Activated CD8-positive, alpha-beta memory T cell treated with anti-CD3 and anti-CD28 coated beads, Interleukin-2, amount 10 ng/mL, durations not matched to agents 7 days and 5 days (primary cell): Measurements from ENCODE around the gene CYP19A1. TPM values are rescaled to one million over a fixed set of nuclear protein-coding genes. Genes with fewer than 3 reads are reported as not detected.
"Not testable (repeated sequence)": the region's sequence is repeated elsewhere in the genome, so short reads cannot be mapped to it uniquely, and the experiment has no call there.

ENCODE experiments used
- ATAC-seq: fragments of 150-1000 bp; cut with Tn5 transposase; one replicate; pipeline ENCODE4 v1.10.0; 2021; ENCODE audit warnings: moderate library complexity
- CTCF ChIA-PET: fragments of 350-600 bp; sonication (Branson Sonifier 250); formaldehyde crosslinking; loops from one replicate; lab custom pipeline; 2021; ENCODE audit warnings: antibody characterized with exemption; lab: Charles Lee
- DNase-seq: peaks from one replicate; pipeline ENCODE4 v3.0.0-alpha.2; 2020
- H3K27ac Mint-ChIP-seq: one replicate; pipeline ENCODE4 v1.8.0; 2021; ENCODE audit warnings: mild to moderate bottlenecking, mixed read lengths
- H3K27me3 Mint-ChIP-seq: one replicate; pipeline ENCODE4 v1.8.0; 2021; ENCODE audit warnings: mixed read lengths
- H3K36me3 Mint-ChIP-seq: one replicate; pipeline ENCODE4 v1.8.0; 2021; ENCODE audit warnings: mild to moderate bottlenecking, mixed read lengths
- H3K4me1 Mint-ChIP-seq: one replicate; pipeline ENCODE4 v1.8.0; 2021; ENCODE audit warnings: mixed read lengths
- H3K4me3 Mint-ChIP-seq: one replicate; pipeline ENCODE4 v1.8.0; 2021; ENCODE audit warnings: mild to moderate bottlenecking, moderate library complexity, mixed read lengths
- H3K9me3 Mint-ChIP-seq: one replicate; pipeline ENCODE4 v1.8.0; 2022; ENCODE audit warnings: low read depth, mixed read lengths
- total RNA-seq, 2 experiments: library from RNA; stranded (reverse); gene quantifications; one replicate each; pipeline ENCODE4 v1.2.3, GENCODE V29; 2021

The CYP19A1 gene
- total RNA-seq, 2 experiments from 2014 or later = 1.0 TPM; not detected in 1

DNA sequence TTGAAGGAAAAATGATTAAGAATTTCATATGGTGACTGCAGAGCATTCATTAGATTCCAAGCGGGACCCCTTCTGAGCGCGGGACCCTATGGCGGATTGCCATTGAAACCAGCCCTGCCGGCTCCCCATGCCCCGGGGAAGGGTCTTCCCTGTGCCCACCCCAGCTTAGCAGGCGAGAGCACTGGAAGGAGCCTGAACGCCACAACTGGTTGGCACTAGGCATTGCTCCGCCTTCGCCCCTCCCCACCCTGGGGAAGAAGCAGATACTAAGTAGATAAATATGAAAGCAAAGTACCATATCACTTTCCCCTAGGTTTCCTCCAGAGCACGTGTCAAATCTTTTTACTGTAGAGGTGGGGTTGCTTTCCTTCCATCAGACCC is 70.7 kb downstream of the CYP19A1 start:
- no peak for ATAC-seq
- Mint-ChIP-seq H3K36me3 (peaks cover 2% of the 10 kb centered on the region), H3K27me3 (peaks cover 12% of the 10 kb centered on the region), H3K27ac (no peak overlapping the region), H3K4me1 (peaks cover 7% of the 10 kb centered on the region), H3K4me3 (no peak overlapping the region), H3K9me3 (no peaks in the 10 kb centered on the region)
- DNase-seq = no peak
- CTCF ChIA-PET = interaction anchor here (0.6 kb wide), 1 partner anchor 76 kb away, joined by 3 read pairs; no protein-coding TSS in a partner anchor

DNA sequence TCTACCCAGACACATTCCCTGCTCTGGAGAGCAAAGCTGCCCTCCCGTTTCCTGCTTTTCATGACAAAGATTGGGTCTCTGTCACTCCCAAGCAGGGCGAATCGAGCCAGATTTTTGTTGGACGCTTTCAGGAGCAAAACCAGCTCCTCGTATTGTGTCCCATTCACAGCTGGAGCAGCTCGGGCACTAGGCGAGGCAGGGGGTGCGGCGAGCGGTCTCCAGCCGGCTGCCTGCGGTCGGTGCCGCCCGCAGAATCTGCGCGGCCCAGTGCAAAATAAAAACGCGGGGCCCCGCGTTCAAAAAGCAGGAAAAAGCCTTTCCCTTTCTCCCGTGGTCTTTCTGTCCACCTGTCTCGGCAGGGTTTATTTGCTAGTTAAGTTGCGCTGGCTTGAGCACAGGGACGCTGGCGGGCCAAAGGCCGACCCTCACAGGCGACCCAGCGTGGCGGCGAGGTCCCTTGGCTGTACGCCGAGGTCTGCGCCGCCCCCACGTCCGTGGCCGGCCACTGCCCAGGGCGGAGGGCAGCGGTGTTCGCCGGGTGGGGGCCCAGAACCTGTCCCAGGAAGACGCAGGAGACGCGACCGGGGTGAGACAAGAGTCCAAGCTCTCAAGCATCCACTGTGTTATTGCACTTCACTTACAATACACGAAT is 71.2 kb downstream of the CYP19A1 start:
- no peaks in the 10 kb centered on the region for H3K9me3 Mint-ChIP-seq
- DNase-seq = no peak
- H3K27ac Mint-ChIP-seq = no peak overlapping the region
- H3K4me3 Mint-ChIP-seq = no peak overlapping the region
- peaks cover 7% of the 10 kb centered on the region for H3K4me1 Mint-ChIP-seq
- peaks cover 12% of the 10 kb centered on the region for H3K27me3 Mint-ChIP-seq
- H3K36me3 Mint-ChIP-seq = peaks cover 2% of the 10 kb centered on the region
- CTCF ChIA-PET = interaction anchor here (0.6 to 1.2 kb wide), 2 partner anchors 10 to 75 kb away, joined by 3 read pairs; no protein-coding TSS in a partner anchor
- ATAC-seq = no peak

DNA sequence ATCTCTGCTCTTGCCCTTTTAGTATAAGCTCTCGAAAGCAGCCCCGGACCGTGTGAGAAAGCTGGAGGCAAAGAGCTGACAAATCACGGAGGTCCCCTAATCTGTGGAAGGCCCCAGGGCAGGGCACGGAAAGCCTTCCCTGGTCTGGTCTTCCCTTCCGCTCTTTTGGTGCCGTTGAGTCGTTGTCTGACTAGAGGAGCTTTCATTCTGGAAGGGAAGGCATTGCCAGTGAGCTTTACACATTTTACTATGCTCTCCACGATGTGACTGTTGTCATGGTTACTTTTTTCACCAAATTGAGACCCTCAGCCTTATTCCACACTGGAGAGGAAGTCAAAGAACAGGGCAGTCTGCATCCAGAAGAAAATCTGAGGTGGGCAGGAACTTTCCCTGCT is 71.7 kb downstream of the CYP19A1 start:
- H3K27ac Mint-ChIP-seq = no peak overlapping the region
- DNase-seq = no peak
- no peaks in the 10 kb centered on the region for H3K9me3 Mint-ChIP-seq
- peaks cover 12% of the 10 kb centered on the region for H3K27me3 Mint-ChIP-seq
- no peak overlapping the region for H3K4me3 Mint-ChIP-seq
- CTCF ChIA-PET = interaction anchor here (1.2 to 1.3 kb wide), 2 partner anchors 10 to 74 kb away, joined by 3 to 5 read pairs; no protein-coding TSS in a partner anchor
- peaks cover 2% of the 10 kb centered on the region for H3K36me3 Mint-ChIP-seq
- ATAC-seq = no peak
- peaks cover 7% of the 10 kb centered on the region for H3K4me1 Mint-ChIP-seq

DNA sequence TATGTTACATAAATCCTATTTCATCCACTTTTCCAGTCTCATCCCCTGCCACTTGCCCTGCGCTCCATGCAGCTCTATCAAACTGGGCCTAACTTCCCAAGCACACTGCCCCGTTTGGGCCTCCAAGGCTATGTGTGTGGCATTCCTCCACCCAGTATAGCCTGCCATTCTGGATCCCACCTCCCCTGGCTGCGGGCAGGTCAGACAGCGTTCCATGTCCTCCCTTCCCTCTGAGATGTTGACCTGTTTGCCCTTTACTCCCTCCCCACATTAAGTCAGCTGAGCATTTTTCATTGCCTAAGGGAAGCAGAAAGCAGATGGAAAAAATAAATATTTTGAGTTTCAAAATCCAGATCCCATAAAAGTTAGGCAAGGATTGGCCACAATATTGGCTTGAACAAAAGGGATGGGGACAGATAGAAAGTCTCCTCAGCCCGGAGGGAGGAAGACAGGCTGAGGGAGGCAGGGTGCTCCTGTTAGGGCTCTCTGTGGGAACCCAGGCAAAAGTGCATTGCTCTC is 73.3 kb downstream of the CYP19A1 start:
- CTCF ChIA-PET = no interaction called here
- Mint-ChIP-seq H3K4me1 (peaks cover 7% of the 10 kb centered on the region), H3K4me3 (no peak overlapping the region), H3K27ac (no peak overlapping the region), H3K9me3 (peaks cover 5% of the 10 kb centered on the region), H3K27me3 (peaks cover 15% of the 10 kb centered on the region), H3K36me3 (peaks cover 2% of the 10 kb centered on the region)
- DNase-seq = no peak
- ATAC-seq = no peak

DNA sequence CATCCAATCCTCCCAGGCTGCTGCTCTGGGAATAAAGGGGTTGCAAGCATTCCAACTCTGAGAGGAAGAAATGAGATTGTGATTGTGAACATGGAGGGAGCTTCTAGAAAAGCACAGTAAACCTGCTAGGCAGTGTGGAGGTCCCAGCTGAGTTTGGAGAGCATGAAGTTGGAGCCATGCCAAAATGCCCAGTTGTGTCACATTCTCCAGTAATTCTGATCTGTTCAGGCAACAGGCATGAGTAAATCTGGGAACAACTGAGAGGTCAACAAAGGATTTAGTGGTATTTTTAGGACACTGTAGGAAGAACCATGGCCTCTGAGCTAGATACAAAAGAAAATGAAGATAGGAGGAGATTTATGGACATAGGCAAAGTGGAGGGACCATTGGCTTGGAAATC is 74.7 kb downstream of the CYP19A1 start:
- Mint-ChIP-seq H3K36me3 (peaks cover 2% of the 10 kb centered on the region), H3K4me1 (peaks cover 7% of the 10 kb centered on the region), H3K4me3 (no peak overlapping the region), H3K27ac (no peak overlapping the region), H3K9me3 (peaks cover 7% of the 10 kb centered on the region), H3K27me3 (peaks cover 15% of the 10 kb centered on the region)
- DNase-seq (no peak), ATAC-seq (no peak)
- CTCF ChIA-PET = no interaction called here

DNA sequence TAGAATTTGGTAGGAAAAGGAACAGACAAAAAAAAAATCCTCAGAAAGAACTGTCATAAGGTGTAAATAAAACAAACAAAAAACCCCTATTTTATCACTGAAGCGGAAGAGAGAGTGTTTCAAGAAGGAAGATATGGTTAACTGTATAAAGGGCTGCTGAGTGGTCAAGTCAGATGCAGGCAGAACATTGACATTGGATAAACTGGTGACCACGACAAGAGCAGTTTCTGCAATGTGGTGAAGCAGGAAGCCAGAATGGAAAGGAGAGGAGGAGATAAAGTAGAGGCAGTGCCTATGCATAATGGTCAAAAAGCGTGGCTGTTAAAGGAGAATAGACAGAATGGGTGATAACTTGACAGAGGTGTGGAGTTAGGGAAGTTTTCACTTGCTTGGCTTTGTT is 75.3 kb downstream of the CYP19A1 start:
- H3K36me3 Mint-ChIP-seq = peaks cover under 1% of the 10 kb centered on the region
- CTCF ChIA-PET = no interaction called here
- H3K4me1 Mint-ChIP-seq = peaks cover 6% of the 10 kb centered on the region
- H3K27ac Mint-ChIP-seq = no peak overlapping the region
- H3K4me3 Mint-ChIP-seq = no peak overlapping the region
- no peak for ATAC-seq
- DNase-seq = no peak
- peaks cover 7% of the 10 kb centered on the region for H3K9me3 Mint-ChIP-seq
- peaks cover 14% of the 10 kb centered on the region for H3K27me3 Mint-ChIP-seq

DNA sequence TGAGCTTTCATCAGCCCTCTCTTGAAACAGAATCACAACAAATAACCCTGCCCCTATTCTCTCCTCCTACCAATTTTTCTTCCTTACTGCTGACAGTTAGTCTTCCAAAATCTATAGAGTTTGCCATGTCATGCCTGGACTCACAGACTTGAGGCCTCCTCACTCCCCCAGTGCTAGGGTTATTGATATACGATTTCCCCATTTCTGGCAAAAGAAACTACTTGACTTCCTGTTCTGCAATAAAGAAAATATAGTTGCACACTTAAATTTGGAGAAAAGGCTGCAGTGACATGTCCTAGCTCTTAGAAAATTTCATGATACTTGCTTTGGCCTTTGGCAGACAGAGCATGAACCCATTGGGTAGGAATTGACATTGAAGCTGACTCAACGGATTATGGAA is 75.9 kb downstream of the CYP19A1 start:
- CTCF ChIA-PET = no interaction called here
- ATAC-seq (no peak), DNase-seq (no peak)
- Mint-ChIP-seq H3K27me3 (peaks cover 14% of the 10 kb centered on the region), H3K36me3 (no peaks in the 10 kb centered on the region), H3K9me3 (peaks cover 7% of the 10 kb centered on the region), H3K27ac (no peak overlapping the region), H3K4me3 (no peak overlapping the region), H3K4me1 (peaks cover 4% of the 10 kb centered on the region)

DNA sequence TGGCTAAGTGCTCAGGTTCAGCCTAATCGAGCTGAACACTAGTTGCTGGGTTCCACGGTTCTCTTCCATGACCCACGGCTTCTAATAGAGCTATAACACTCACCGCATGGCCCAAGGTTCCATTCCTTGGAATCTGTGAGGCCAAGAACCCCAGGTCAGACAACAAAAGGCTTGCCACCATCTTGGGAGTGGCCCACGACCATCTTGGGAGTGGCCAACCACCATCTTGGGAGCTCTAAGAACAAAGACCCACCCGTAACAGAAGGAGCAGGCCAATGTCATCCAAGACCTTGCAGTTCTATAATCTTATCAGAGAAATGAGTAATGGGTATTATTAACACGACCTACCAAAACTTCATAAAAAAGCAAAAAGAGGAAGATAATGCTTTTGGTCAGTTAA is 77.3 kb downstream of the CYP19A1 start:
- H3K27ac Mint-ChIP-seq, H3K36me3 Mint-ChIP-seq, CTCF ChIA-PET, ATAC-seq, H3K9me3 Mint-ChIP-seq, H3K4me3 Mint-ChIP-seq, H3K4me1 Mint-ChIP-seq, DNase-seq: not testable (repeated sequence)
- peaks cover 20% of the 10 kb centered on the region for H3K27me3 Mint-ChIP-seq

DNA sequence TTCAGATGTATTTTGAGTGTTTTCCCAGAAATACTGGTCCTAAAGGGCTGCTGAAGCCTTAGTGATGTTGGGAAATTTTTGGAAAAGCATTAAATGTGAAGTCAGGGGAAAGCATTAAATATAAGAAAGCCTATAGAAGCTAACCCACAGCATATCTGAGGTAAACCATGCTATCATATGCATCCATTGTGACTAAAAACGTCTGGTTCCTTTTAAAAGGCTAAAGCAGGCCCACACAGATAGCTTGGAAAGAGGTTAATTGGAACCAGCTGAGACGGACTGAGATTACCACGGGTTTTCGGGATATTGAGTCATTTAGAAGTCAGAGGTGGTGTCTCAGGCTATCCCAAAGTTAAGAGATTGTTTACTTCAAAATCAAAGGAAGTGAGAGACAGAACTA is 78.2 kb downstream of the CYP19A1 start:
- Mint-ChIP-seq H3K27ac (no peak overlapping the region), H3K27me3 (peaks cover 20% of the 10 kb centered on the region), H3K4me1 (no peaks in the 10 kb centered on the region), H3K9me3 (peaks cover 7% of the 10 kb centered on the region), H3K4me3 (no peak overlapping the region), H3K36me3 (no peaks in the 10 kb centered on the region)
- ATAC-seq = no peak
- no peak for DNase-seq
- CTCF ChIA-PET = no interaction called here

DNA sequence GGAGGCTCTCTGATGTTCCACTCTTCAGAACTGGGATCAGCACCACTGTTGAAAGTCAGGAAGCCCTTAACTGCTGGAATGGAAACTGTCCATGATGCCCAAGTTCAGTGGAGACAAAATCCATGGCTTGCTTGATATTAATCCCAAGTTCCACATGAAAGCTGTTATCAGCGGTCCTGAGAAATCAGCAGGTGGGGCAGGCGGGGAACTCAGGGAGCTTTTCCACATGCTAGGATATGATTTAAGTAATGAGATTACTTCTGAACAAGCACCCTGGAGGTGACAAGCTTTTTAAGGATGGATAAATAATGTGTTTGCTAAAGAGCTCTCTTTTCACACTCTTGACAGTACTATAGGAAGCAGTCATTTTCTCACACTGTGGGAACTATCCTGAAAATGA is 82.9 kb downstream of the CYP19A1 start:
- no peaks in the 10 kb centered on the region for H3K4me1 Mint-ChIP-seq
- H3K36me3 Mint-ChIP-seq = no peaks in the 10 kb centered on the region
- no peak overlapping the region for H3K27ac Mint-ChIP-seq
- peaks cover 27% of the 10 kb centered on the region for H3K27me3 Mint-ChIP-seq
- DNase-seq (no peak), ATAC-seq (no peak)
- CTCF ChIA-PET = interaction anchor here (1.1 kb wide), 1 partner anchor 14 kb away, joined by 3 read pairs; no protein-coding TSS in a partner anchor
- peaks cover 2% of the 10 kb centered on the region for H3K9me3 Mint-ChIP-seq
- no peak overlapping the region for H3K4me3 Mint-ChIP-seq

DNA sequence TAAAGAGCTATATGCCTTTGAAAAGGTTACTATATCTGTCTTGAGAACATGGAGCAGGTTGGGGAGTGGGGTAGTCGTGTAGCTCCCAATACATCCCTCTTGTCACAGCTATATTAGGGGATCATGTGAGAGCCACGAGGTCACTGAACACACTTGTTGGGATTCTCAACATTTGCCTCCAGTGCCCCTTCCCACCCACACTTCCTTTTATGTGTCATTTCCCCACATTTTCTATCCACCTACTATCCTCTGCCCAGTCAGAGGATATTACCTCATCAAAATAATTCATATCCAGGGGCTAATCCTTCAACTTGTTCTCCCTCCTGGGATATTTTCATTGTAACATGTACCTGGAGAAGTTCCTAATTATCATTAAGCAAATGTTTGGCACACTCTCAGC is 85.0 kb downstream of the CYP19A1 start:
- no peak overlapping the region for H3K27ac Mint-ChIP-seq
- H3K4me1 Mint-ChIP-seq = no peaks in the 10 kb centered on the region
- CTCF ChIA-PET = no interaction called here
- H3K4me3 Mint-ChIP-seq = no peak overlapping the region
- H3K9me3 Mint-ChIP-seq = no peaks in the 10 kb centered on the region
- ATAC-seq (no peak), DNase-seq (no peak)
- H3K36me3 Mint-ChIP-seq = no peaks in the 10 kb centered on the region
- peaks cover 35% of the 10 kb centered on the region for H3K27me3 Mint-ChIP-seq

DNA sequence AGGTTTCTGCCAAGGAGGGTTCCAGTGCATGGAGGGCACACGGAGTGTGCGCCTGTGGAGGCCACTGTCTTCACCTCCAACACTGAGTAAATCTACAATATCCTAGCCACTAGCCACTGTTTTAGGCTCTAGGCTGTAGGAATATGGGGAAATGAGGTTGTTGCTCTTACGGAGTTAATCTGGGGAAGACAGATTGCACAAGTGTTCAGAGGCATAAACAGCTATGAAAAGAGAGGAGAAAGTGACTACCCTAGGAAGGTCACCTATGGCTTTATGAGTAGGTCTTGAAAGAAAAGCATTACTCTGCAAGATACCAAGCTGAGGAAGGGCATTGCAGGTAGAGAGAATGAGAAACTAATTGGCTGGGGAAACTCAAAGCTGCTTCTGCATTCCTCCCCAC is 85.7 kb downstream of the CYP19A1 start:
- H3K27me3 Mint-ChIP-seq = peaks cover 34% of the 10 kb centered on the region
- H3K4me3 Mint-ChIP-seq = no peak overlapping the region
- H3K4me1 Mint-ChIP-seq = no peaks in the 10 kb centered on the region
- H3K9me3 Mint-ChIP-seq = no peaks in the 10 kb centered on the region
- no peak for ATAC-seq
- no peak overlapping the region for H3K27ac Mint-ChIP-seq
- CTCF ChIA-PET = no interaction called here
- no peak for DNase-seq
- H3K36me3 Mint-ChIP-seq = no peaks in the 10 kb centered on the region

DNA sequence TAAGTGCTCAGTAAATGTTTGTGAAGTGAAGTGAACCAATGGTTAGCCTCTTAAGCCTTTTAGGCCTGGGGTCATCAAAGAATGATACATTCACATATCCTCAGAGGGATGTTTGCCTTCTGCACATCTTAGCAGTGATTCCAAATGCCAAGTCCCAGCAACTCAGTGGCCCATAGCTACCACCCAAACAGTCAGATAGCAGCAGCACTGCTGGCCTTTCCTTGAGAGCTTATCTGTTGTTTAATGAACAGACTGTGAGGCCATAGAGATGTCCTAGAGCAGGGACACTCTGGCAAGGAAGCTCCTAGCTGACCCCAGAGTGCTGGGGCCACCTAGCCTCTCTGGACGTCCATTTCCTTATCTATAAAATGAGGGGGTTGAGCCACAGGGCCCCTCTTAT is 86.8 kb downstream of the CYP19A1 start:
- Mint-ChIP-seq H3K27ac (no peak overlapping the region), H3K9me3 (no peaks in the 10 kb centered on the region), H3K4me1 (no peaks in the 10 kb centered on the region), H3K36me3 (no peaks in the 10 kb centered on the region), H3K27me3 (peaks cover 31% of the 10 kb centered on the region), H3K4me3 (no peak overlapping the region)
- DNase-seq (no peak), ATAC-seq (no peak)
- CTCF ChIA-PET = no interaction called here

DNA sequence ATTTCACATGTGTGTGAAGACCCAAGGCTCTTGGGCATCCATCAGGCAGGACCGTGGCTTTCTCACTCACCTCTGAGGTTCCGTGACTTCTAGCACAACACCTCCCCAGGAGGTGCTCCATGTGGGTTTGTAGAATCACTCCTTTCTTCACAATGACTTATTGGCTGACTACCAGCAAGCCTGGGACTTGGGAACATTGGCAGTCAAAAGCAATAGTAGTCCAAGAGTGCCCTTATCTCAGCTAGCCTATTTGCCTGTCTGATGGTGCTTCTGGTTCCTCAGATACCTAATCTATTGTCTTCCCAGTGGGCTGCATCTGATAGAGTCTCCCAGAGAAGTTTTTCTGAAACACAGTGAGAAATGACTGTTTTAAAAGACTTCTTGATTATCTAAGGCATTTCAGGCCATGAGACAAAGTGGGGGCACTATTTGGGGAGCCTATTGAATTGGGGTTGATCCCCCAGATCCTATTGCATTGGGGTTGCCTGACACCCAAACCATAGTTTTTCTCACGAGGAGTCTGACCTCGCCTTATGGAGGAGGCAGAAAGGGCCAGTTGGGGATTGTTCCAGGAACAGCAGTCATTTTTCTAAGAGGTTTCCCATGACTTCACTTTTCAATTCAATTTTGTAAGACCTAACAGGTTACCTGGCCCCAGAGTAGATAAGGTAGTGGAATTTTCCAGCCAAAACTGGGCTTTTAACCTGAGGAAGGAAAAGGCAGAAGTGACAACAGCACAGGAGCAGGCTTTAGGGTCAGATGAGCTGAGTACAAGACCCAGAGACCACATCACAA is 88.0 kb downstream of the CYP19A1 start:
- CTCF ChIA-PET = no interaction called here

More for the DNA sequence above, 88.0 kb downstream of the CYP19A1 start:
- Mint-ChIP-seq H3K27me3 (peaks cover 31% of the 10 kb centered on the region), H3K4me1 (no peaks in the 10 kb centered on the region), H3K4me3 (no peak overlapping the region), H3K9me3 (no peaks in the 10 kb centered on the region), H3K36me3 (no peaks in the 10 kb centered on the region), H3K27ac (no peak overlapping the region)
- ATAC-seq (no peak), DNase-seq (no peak)
